IPS-NIHi7 (cell line): ENCODE measurements around the gene CRB2.
"Not testable (repeated sequence)": the region's sequence is repeated elsewhere in the genome, so short reads cannot be mapped to it uniquely, and the experiment has no call there.

Experiments
- DNase-seq: peaks from one replicate; pipeline ENCODE4 v3.0.0; 2012; ENCODE audit warnings: mixed read lengths; ENCODE audit errors: extremely low spot score

CRB2 gene

GRCh38 chr9:123329329-123329955 lies 26.6 kb upstream of the CRB2 start:
- no peak for DNase-seq

- DNase-seq: no peak
Observed at GRCh38 chr9:123331346-123332060, 24.5 kb upstream of the CRB2 start.

- DNase-seq: not testable (repeated sequence)
Observed at GRCh38 chr9:123333058-123333669, 22.8 kb upstream of the CRB2 start.

- DNase-seq: no peak
Observed at GRCh38 chr9:123334639-123335038, 21.4 kb upstream of the CRB2 start.

GRCh38 chr9:123335193-123335985 lies 20.6 kb upstream of the CRB2 start:
- DNase-seq: no peak

GRCh38 chr9:123335986-123336329 lies 20.0 kb upstream of the CRB2 start:
- no peak for DNase-seq

GRCh38 chr9:123336449-123336848 lies 19.5 kb upstream of the CRB2 start:
- no peak for DNase-seq

GRCh38 chr9:123336959-123337358 lies 19.0 kb upstream of the CRB2 start:
- no peak for DNase-seq

- DNase-seq: no peak
Observed at GRCh38 chr9:123337971-123338370, 18.0 kb upstream of the CRB2 start.

- no peak for DNase-seq
Observed at GRCh38 chr9:123338710-123339665, 17.0 kb upstream of the CRB2 start.

- DNase-seq: no peak
Observed at GRCh38 chr9:123339666-123340510, 16.1 kb upstream of the CRB2 start.

- DNase-seq: no peak
Observed at GRCh38 chr9:123341816-123342215, 14.2 kb upstream of the CRB2 start.

GRCh38 chr9:123342247-123342646 lies 13.8 kb upstream of the CRB2 start:
- DNase-seq: no peak

- no peak for DNase-seq
Observed at GRCh38 chr9:123343443-123344191, 12.4 kb upstream of the CRB2 start.

GRCh38 chr9:123344192-123344949 lies 11.6 kb upstream of the CRB2 start:
- no peak for DNase-seq

GRCh38 chr9:123345567-123345955 lies 10.4 kb upstream of the CRB2 start:
- no peak for DNase-seq

- no peak for DNase-seq
Observed at GRCh38 chr9:123346026-123346425, 10.0 kb upstream of the CRB2 start.

- DNase-seq: no peak
Observed at GRCh38 chr9:123346826-123347225, 9.2 kb upstream of the CRB2 start.
